MCF 10A (cell line): Measurements from ENCODE around the gene CFAP69. TPM values are rescaled to one million over a fixed set of nuclear protein-coding genes. Genes with fewer than 3 reads are reported as not detected.

Experiments
- Bru-seq: library from RNA; stranded (reverse); fragments of 400-500 nt; gene quantifications from one replicate; lab custom pipeline; 2021; lab: Mats Ljungman, UMichigan
- BruChase-seq, 2 experiments: library from RNA; stranded (reverse); fragments of 400-500 nt; gene quantifications; one replicate each; lab custom pipeline; 2021; lab: Mats Ljungman, UMichigan
- BruUV-seq: library from RNA; stranded (reverse); fragments of 400-500 nt; replicated peaks from 2 replicates; lab custom pipeline; 2021; lab: Mats Ljungman, UMichigan
- CTCF ChIA-PET: fragments of 300-600 bp; sonication (Branson Sonifier 250); formaldehyde crosslinking; extraction: SDS; loops from one replicate; lab custom pipeline; 2021; ENCODE audit warnings: antibody characterized with exemption, inconsistent platforms; lab: Yijun Ruan, JAX
- POLR2A ChIA-PET: fragments of 300-600, 350-650 bp; sonication (Branson Sonifier 250); formaldehyde crosslinking; extraction: SDS; loops from one replicate; lab custom pipeline; 2020; ENCODE audit warnings: antibody characterized with exemption, inconsistent platforms; lab: Yijun Ruan, JAX
- DNase-seq: peaks from one replicate; pipeline ENCODE4 v3.0.0-alpha.2; 2018; ENCODE audit not compliant: unreplicated experiment
- H3K27ac Mint-ChIP-seq: one replicate; pipeline ENCODE4 v1.8.0; 2022; ENCODE audit warnings: mild to moderate bottlenecking, low read depth, mixed read lengths; ENCODE audit not compliant: unreplicated experiment
- H3K27me3 Mint-ChIP-seq: one replicate; pipeline ENCODE4 v1.8.0; 2022; ENCODE audit warnings: mixed read lengths; ENCODE audit not compliant: insufficient read depth, unreplicated experiment
- H3K36me3 Mint-ChIP-seq: one replicate; pipeline ENCODE4 v1.8.0; 2022; ENCODE audit warnings: mild to moderate bottlenecking, moderate library complexity, mixed read lengths; ENCODE audit not compliant: insufficient read depth, unreplicated experiment
- H3K4me1 Mint-ChIP-seq: one replicate; pipeline ENCODE4 v1.8.0; 2022; ENCODE audit warnings: mixed read lengths; ENCODE audit not compliant: insufficient read depth, unreplicated experiment
- H3K4me3 Mint-ChIP-seq: one replicate; pipeline ENCODE4 v1.8.0; 2022; ENCODE audit warnings: mild to moderate bottlenecking, moderate library complexity, mixed read lengths; ENCODE audit not compliant: unreplicated experiment
- H3K9me3 Mint-ChIP-seq: one replicate; pipeline ENCODE4 v1.8.0; 2022; ENCODE audit warnings: mixed read lengths; ENCODE audit not compliant: unreplicated experiment
- intact Hi-C: fragments of 100-400 bp; cut with micrococcal nuclease; formaldehyde crosslinking; loops from 2 replicates; pipeline ENCODE4 v1.14.1; 2022
- long read RNA-seq: library from polyadenylated mRNA; stranded (forward); transcript quantifications from one replicate; pipeline ENCODE4 v2.0.0, GENCODE V29; 2022
- total RNA-seq: library from RNA; stranded (reverse); gene quantifications from 2 replicates; pipeline ENCODE4 v1.2.3, GENCODE V29; 2022
- TF ChIP-seq, protein P1 (sequence below): fragments of 200-600 bp; IDR thresholded peaks from one replicate; pipeline ENCODE4 v1.8.0; 2022; ENCODE audit warnings: antibody characterized with exemption, mild to moderate bottlenecking; ENCODE audit not compliant: unreplicated experiment

Gene CFAP69, protein sequence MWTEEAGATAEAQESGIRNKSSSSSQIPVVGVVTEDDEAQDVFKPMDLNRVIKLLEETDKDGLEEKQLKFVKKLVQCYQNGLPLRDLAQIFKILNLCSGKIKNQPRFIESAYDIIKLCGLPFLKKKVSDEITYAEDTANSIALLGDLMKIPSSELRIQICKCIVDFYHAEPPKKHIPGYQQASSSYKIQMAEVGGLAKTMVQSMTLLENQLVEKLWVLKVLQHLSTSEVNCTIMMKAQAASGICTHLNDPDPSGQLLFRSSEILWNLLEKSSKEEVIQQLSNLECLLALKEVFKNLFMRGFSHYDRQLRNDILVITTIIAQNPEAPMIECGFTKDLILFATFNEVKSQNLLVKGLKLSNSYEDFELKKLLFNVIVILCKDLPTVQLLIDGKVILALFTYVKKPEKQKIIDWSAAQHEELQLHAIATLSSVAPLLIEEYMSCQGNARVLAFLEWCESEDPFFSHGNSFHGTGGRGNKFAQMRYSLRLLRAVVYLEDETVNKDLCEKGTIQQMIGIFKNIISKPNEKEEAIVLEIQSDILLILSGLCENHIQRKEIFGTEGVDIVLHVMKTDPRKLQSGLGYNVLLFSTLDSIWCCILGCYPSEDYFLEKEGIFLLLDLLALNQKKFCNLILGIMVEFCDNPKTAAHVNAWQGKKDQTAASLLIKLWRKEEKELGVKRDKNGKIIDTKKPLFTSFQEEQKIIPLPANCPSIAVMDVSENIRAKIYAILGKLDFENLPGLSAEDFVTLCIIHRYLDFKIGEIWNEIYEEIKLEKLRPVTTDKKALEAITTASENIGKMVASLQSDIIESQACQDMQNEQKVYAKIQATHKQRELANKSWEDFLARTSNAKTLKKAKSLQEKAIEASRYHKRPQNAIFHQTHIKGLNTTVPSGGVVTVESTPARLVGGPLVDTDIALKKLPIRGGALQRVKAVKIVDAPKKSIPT
- total RNA-seq (2.9 and 3.7 TPM in 2 replicates), Bru-seq, nascent RNA (percentile 53 among the genes with signal in this experiment), BruChase-seq, experiment 1, labeled RNA remaining after a 6-hour chase (percentile 38 among the genes with signal in this experiment), BruChase-seq, experiment 2, labeled RNA remaining after a 2-hour chase (percentile 49 among the genes with signal in this experiment)
- long read RNA-seq, partial matches to known transcripts: 0 of 3 reads
- long read RNA-seq, other reads (novel, unspliced or antisense): 2 of 3 reads

DNA sequence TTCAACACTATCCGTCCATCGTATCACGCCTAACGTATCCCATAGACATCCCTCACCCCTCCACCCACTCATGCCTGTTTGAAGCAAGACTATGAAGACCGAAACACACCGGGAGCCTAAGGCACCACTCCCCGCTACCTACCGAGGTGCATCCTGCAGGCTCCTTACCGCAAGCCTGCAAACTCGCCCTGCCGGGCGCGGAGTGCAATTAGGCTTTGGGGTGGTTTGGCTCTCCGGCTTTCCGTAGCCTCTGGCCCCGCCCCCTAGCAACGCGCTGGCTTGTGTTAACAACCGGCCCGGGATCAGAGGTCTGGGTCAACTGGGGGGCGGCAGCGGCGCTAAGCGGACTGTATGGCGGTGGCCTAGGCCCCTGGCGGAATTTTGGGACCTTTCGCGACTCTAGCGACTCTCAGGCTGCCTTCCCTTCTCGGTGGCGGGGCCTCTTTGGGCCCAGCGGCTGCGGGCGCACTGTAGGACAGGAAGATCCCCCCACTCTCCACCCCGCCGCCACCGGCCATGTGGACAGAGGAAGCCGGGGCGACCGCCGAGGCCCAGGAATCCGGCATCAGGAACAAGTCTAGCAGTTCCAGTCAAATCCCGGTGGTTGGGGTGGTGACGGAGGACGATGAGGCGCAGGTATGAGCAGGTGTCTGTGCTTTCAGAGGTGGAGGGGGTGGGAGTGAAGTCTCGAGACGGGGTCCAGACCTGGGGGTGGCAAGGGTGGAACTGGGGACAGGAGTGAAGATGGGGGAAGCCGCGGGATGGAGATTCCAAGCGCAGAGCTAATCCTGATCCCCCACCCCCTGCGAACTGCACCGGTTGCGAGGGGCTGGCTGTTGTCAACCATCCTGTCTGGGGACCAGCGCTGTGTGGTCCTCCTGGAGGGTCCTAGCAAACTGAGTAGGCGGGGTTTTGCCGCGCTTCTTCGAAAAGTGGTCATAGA is at the start of gene CFAP69:
Gene CFAP69 (plus strand): TSS at position 266 of the 943 bp plus-strand sequence. CDS start 251 bp downstream, at position 517.
- Mint-ChIP-seq H3K27ac (peak within 1 kb of the TSS; percentile 87), H3K4me1 (peaks cover 8% of the 10 kb centered on the region), H3K36me3 (no peaks in the 10 kb centered on the region), H3K9me3 (no peaks in the 10 kb centered on the region), H3K27me3 (no peaks in the 10 kb centered on the region), H3K4me3 (peak within 1 kb of the TSS; percentile 79)
- intact Hi-C loops: loop anchor here (2.0 kb wide), 1 partner anchor 66 kb away; no protein-coding TSS in a partner anchor
- ChIA-PET POLR2A (interaction anchor here (0.6 to 1.4 kb wide), 5 partner anchors 22 to 1006 kb away, joined by 3 to 5 read pairs (median 4); partner anchors contain the start of gene GTPBP10), CTCF (interaction anchor here (0.6 to 1.9 kb wide), 8 partner anchors 12 to 795 kb away, joined by 3 to 5 read pairs (median 4); no protein-coding TSS in a partner anchor)
- DNase-seq: peak; percentile 83
- BruUV-seq: no TSS peak
- TF ChIP-seq, protein P1, sequence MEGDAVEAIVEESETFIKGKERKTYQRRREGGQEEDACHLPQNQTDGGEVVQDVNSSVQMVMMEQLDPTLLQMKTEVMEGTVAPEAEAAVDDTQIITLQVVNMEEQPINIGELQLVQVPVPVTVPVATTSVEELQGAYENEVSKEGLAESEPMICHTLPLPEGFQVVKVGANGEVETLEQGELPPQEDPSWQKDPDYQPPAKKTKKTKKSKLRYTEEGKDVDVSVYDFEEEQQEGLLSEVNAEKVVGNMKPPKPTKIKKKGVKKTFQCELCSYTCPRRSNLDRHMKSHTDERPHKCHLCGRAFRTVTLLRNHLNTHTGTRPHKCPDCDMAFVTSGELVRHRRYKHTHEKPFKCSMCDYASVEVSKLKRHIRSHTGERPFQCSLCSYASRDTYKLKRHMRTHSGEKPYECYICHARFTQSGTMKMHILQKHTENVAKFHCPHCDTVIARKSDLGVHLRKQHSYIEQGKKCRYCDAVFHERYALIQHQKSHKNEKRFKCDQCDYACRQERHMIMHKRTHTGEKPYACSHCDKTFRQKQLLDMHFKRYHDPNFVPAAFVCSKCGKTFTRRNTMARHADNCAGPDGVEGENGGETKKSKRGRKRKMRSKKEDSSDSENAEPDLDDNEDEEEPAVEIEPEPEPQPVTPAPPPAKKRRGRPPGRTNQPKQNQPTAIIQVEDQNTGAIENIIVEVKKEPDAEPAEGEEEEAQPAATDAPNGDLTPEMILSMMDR: no peak

DNA sequence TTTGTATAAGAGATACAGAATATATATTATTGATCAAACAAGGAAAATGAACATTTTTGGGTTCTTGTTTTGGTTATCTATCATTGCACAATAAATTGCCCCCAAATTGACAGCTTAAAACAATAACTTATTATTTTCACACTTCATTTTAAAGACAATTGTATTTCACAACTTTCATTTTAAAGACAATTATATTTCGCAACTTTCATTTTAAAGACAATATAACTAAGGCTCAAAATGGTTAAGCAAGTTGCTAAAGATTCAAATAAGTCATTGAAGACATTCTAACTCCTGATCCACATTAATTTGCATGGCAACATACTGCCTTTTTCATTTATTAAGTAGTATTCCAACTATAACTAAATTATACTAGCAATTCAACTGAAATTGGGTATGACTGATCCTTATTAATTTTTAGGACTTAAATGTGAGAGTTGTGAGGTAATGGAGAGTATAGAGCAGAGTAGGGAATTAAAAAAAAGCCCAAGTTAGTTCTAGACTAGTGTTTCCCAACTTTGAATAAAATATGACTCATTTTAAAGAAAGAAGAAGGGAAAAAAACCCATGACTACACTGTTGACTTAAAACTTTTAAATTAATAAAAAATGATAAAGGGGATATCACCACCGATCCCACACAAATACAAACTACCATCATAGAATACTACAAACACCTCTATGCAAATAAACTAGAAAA is 43.3 kb upstream of the CFAP69 start:
- Mint-ChIP-seq H3K36me3 (no peaks in the 10 kb centered on the region), H3K4me1 (no peaks in the 10 kb centered on the region), H3K27ac (no peak overlapping the region), H3K27me3 (no peaks in the 10 kb centered on the region), H3K9me3 (no peaks in the 10 kb centered on the region), H3K4me3 (no peak overlapping the region)
- TF ChIP-seq, protein P1: no peak
- intact Hi-C loops: no loop called here
- CTCF ChIA-PET: no interaction called here
- DNase-seq: no peak
- POLR2A ChIA-PET: no interaction called here
- BruUV-seq: no TSS peak

DNA sequence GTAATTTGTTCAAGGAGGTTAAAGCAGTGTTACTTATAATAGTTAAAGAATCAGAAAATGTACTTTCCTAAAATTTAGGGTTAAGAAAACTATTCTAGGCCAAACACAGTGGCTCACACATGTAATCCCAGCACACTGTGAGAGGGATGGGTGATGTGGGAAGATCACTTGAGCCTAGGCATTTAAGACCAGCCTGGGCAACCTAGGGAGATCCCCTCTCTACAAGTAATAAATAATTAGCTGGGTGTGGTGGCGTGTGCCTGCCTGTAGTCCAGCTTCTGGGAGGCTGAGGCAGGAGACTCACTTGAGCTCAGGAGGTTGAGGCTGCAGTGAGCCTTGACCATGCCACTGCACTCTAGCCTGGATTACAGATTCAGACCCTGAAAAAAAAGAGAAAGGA is 37.0 kb upstream of the CFAP69 start:
- TF ChIP-seq, protein P1: no peak
- no peak overlapping the region for H3K4me3 Mint-ChIP-seq
- H3K27me3 Mint-ChIP-seq: no peaks in the 10 kb centered on the region
- BruUV-seq: no TSS peak
- no peaks in the 10 kb centered on the region for H3K36me3 Mint-ChIP-seq
- ChIA-PET POLR2A (interaction anchor here (0.6 kb wide), 1 partner anchor 15 kb away, joined by 3 read pairs; no protein-coding TSS in a partner anchor), CTCF (interaction anchor here (1.6 kb wide), 1 partner anchor 15 kb away, joined by 5 read pairs; no protein-coding TSS in a partner anchor)
- H3K27ac Mint-ChIP-seq: no peak overlapping the region
- DNase-seq: no peak
- H3K9me3 Mint-ChIP-seq: no peaks in the 10 kb centered on the region
- no peaks in the 10 kb centered on the region for H3K4me1 Mint-ChIP-seq
- intact Hi-C loops: no loop called here
